Measurements from ENCODE around the gene JRKL.
"Not testable (repeated sequence)": the region's sequence is repeated elsewhere in the genome, so short reads cannot be mapped to it uniquely, and the experiment has no call there.

Gene JRKL

GRCh38 chr11:96396637-96397036, 6.8 kb downstream of the JRKL start:
- DNase-seq: no peak

GRCh38 chr11:96397863-96398262, 8.1 kb downstream of the JRKL start:
- DNase-seq: no peak

- DNase-seq: no peak
Observed at GRCh38 chr11:96400697-96401096, 10.9 kb downstream of the JRKL start.

- DNase-seq: not testable (repeated sequence)
Observed at GRCh38 chr11:96411412-96411811, 21.6 kb downstream of the JRKL start.

GRCh38 chr11:96412761-96413381, 23.1 kb downstream of the JRKL start:
- no peak for DNase-seq

GRCh38 chr11:96413408-96413807, 23.6 kb downstream of the JRKL start:
- no peak for DNase-seq

GRCh38 chr11:96424693-96425092, 34.9 kb downstream of the JRKL start:
- DNase-seq: no peak

GRCh38 chr11:96430668-96431067, 40.9 kb downstream of the JRKL start:
- DNase-seq: no peak

- DNase-seq: not testable (repeated sequence)
Observed at GRCh38 chr11:96432654-96433053, 42.8 kb downstream of the JRKL start.

All from NCI-H1694 treated with DMSO at 0.1 percent for 48 hours (cell line).